IMR-90 (cell line): ENCODE measurements around the gene ATG7. TPM values are rescaled to one million over a fixed set of nuclear protein-coding genes. Genes with fewer than 3 reads are reported as not detected.

ENCODE experiments used
- ATAC-seq: fragments of 200-7000 bp; cut with Tn5 transposase; 2 replicates; pipeline ENCODE4 v1.9.1; 2020; ENCODE audit warnings: low read depth, mild to moderate bottlenecking, moderate library complexity
- BruUV-seq: library from RNA; stranded (reverse); fragments of 400-500 nt; replicated peaks from 2 replicates; lab custom pipeline; 2021; lab: Mats Ljungman, UMichigan
- CTCF ChIA-PET: fragments of 300-600 bp; formaldehyde crosslinking; extraction: SDS; loops from one replicate; lab custom pipeline; 2021; ENCODE audit warnings: antibody characterized with exemption; lab: Yijun Ruan, JAX
- POLR2A ChIA-PET: fragments of 300-600 bp; sonication (Branson Sonifier 250); formaldehyde crosslinking; loops from one replicate; lab custom pipeline; 2022; ENCODE audit warnings: antibody characterized with exemption; ENCODE audit not compliant: unreplicated experiment; lab: Charles Lee
- DNase-seq: peaks from one replicate; pipeline ENCODE4 v3.0.0; 2013
- H2AFZ ChIP-seq: replicated peaks from 2 replicates; pipeline ENCODE3; 2013; ENCODE audit warnings: low read length, mild to moderate bottlenecking; ENCODE audit not compliant: poor library complexity
- H2AK5ac ChIP-seq: 2 replicates; pipeline ENCODE4 v1.6.1; 2013; ENCODE audit warnings: low read depth, low read length, inconsistent platforms
- H2AK9ac ChIP-seq: replicated peaks from 2 replicates; pipeline ENCODE3; 2013; ENCODE audit warnings: mild to moderate bottlenecking, low read depth, low read length, moderate library complexity; ENCODE audit not compliant: poor library complexity
- H2BK120ac ChIP-seq: 2 replicates; pipeline ENCODE4 v1.6.1; 2013; ENCODE audit warnings: low read depth, low read length, inconsistent platforms
- H2BK15ac ChIP-seq: 3 replicates; pipeline ENCODE4 v1.6.1; 2013; ENCODE audit warnings: low read depth, low read length, inconsistent platforms
- H2BK20ac ChIP-seq: 2 replicates; pipeline ENCODE4 v1.6.1; 2013; ENCODE audit warnings: low read depth, mild to moderate bottlenecking, inconsistent platforms, low read length, moderate library complexity
- H2BK5ac ChIP-seq: 2 replicates; pipeline ENCODE4 v1.6.1; 2013; ENCODE audit warnings: mild to moderate bottlenecking, low read depth, low read length, inconsistent platforms; ENCODE audit not compliant: poor library complexity, severe bottlenecking
- H3K14ac ChIP-seq: replicated peaks from 2 replicates; pipeline ENCODE4 v1.6.1; 2013; ENCODE audit warnings: low read depth, low read length, inconsistent platforms
- H3K18ac ChIP-seq: 2 replicates; pipeline ENCODE4 v1.6.1; 2013; ENCODE audit warnings: low read depth, low read length, control low read depth
- H3K23ac ChIP-seq: 2 replicates; pipeline ENCODE4 v1.6.1; 2013; ENCODE audit warnings: low read depth, low read length, inconsistent platforms
- H3K27ac ChIP-seq: 2 replicates; pipeline ENCODE4 v1.5.1; 2013; ENCODE audit warnings: mild to moderate bottlenecking, control low read depth, low read length; ENCODE audit not compliant: insufficient read depth
- H3K27me3 ChIP-seq: 2 replicates; pipeline ENCODE4 v1.6.1; 2013; ENCODE audit warnings: low read length; ENCODE audit not compliant: control insufficient read depth, insufficient read depth
- H3K36me3 ChIP-seq: 2 replicates; pipeline ENCODE4 v1.6.1; 2013; ENCODE audit warnings: low read length, mixed read lengths; ENCODE audit not compliant: control insufficient read depth, insufficient read depth
- H3K4ac ChIP-seq: 2 replicates; pipeline ENCODE4 v1.6.1; 2013; ENCODE audit warnings: low read depth, low read length, inconsistent platforms
- H3K4me1 ChIP-seq: 2 replicates; pipeline ENCODE4 v1.6.1; 2013; ENCODE audit warnings: low read length, mixed read lengths; ENCODE audit not compliant: control insufficient read depth, insufficient read depth
- H3K4me2 ChIP-seq: 2 replicates; pipeline ENCODE4 v1.6.1; 2013; ENCODE audit warnings: low read depth, mild to moderate bottlenecking, control low read depth, low read length, moderate library complexity
- H3K4me3 ChIP-seq: 2 replicates; pipeline ENCODE4 v1.5.1; 2013; ENCODE audit warnings: low read depth, mild to moderate bottlenecking, control low read depth, low read length, moderate library complexity; ENCODE audit not compliant: insufficient read depth
- H3K56ac ChIP-seq: 2 replicates; pipeline ENCODE4 v1.6.1; 2013; ENCODE audit warnings: low read length, inconsistent platforms; ENCODE audit not compliant: insufficient read depth; ENCODE audit errors: extremely low read depth
- H3K79me1 ChIP-seq, 2 experiments: 2 replicates each; pipeline ENCODE4 v1.6.1; 2013; ENCODE audit warnings: low read length in 2 of 2, inconsistent platforms in 1 of 2, low read depth in 1 of 2
- H3K9ac ChIP-seq: 2 replicates; pipeline ENCODE4 v1.6.1; 2013; ENCODE audit warnings: low read depth, low read length, control low read depth
- H3K9me1 ChIP-seq: 2 replicates; pipeline ENCODE4 v1.6.1; 2013; ENCODE audit warnings: low read length, inconsistent platforms; ENCODE audit not compliant: insufficient read depth
- H3K9me3 ChIP-seq: 2 replicates; pipeline ENCODE4 v1.6.1; 2013; ENCODE audit warnings: low read length; ENCODE audit not compliant: control insufficient read depth, insufficient read depth
- H4K20me1 ChIP-seq: 2 replicates; pipeline ENCODE4 v1.6.1; 2013; ENCODE audit warnings: low read length, inconsistent platforms; ENCODE audit not compliant: insufficient read depth
- H4K5ac ChIP-seq: 2 replicates; pipeline ENCODE4 v1.6.1; 2013; ENCODE audit warnings: mild to moderate bottlenecking, low read depth, low read length, control low read depth
- H4K8ac ChIP-seq, 2 experiments: 2 replicates each; pipeline ENCODE4 v1.6.1; 2013; ENCODE audit warnings: low read depth in 2 of 2, low read length in 2 of 2, control low read depth in 1 of 2, inconsistent platforms in 1 of 2
- H4K91ac ChIP-seq: 2 replicates; pipeline ENCODE4 v1.6.1; 2013; ENCODE audit warnings: low read depth, low read length, inconsistent platforms; ENCODE audit not compliant: insufficient read depth
- CEBPB ChIP-seq: IDR thresholded peaks from 2 replicates; pipeline ENCODE4 v1.6.1; 2012; ENCODE audit warnings: low read depth, low read length, improper control_type of control experiment
- CHD1 ChIP-seq: IDR thresholded peaks from 2 replicates; pipeline ENCODE4 v1.6.1; 2012; ENCODE audit warnings: low read depth, low read length, improper control_type of control experiment
- CTCF ChIP-seq: conservative IDR thresholded peaks from 2 replicates; pipeline ENCODE4 v1.5.1; 2012; ENCODE audit warnings: mild to moderate bottlenecking, low read depth, low read length, improper control_type of control experiment
- FOS ChIP-seq: fragments of 150-350 bp; IDR thresholded peaks from 2 replicates; pipeline ENCODE4 v1.6.1; 2016; ENCODE audit warnings: low read depth, low read length
- MAFK ChIP-seq: IDR thresholded peaks from 2 replicates; pipeline ENCODE4 v1.6.1; 2012; ENCODE audit warnings: low read depth, low read length, improper control_type of control experiment
- MAZ ChIP-seq: IDR thresholded peaks from 2 replicates; pipeline ENCODE4 v1.6.1; 2012; ENCODE audit warnings: low read depth, mild to moderate bottlenecking, low read length, improper control_type of control experiment, moderate library complexity, borderline replicate concordance
- NFE2L2 ChIP-seq: fragments of 150-350 bp; IDR thresholded peaks from 2 replicates; pipeline ENCODE4 v1.6.1; 2016; ENCODE audit warnings: low read depth, mild to moderate bottlenecking, low read length
- RAD21 ChIP-seq: IDR thresholded peaks from 2 replicates; pipeline ENCODE4 v1.6.1; 2012; ENCODE audit warnings: low read length, improper control_type of control experiment
- SMC3 ChIP-seq: fragments of 150-350 bp; IDR thresholded peaks from 2 replicates; pipeline ENCODE4 v1.6.1; 2016; ENCODE audit warnings: low read depth, mild to moderate bottlenecking, antibody characterized with exemption, low read length, moderate library complexity
- USF2 ChIP-seq: fragments of 150-350 bp; IDR thresholded peaks from 2 replicates; pipeline ENCODE4 v1.6.1; 2017; ENCODE audit warnings: mild to moderate bottlenecking, antibody characterized with exemption, low read length, low read depth
- dilution Hi-C: fragments of 300-500 bp; cut with HindIII; formaldehyde crosslinking; loops from one replicate; pipeline ENCODE4 v1.14.3; 2018; ENCODE audit warnings: low sequenced_read_pairs; ENCODE audit not compliant: unreplicated experiment
- in situ Hi-C: fragments of 300-500 bp; cut with MboI; formaldehyde crosslinking; loops from 3 replicates; pipeline ENCODE4 v1.14.3; 2019; ENCODE audit warnings: low sequenced_read_pairs, inconsistent platforms, mixed read lengths
- intact Hi-C: fragments of 100-400 bp; cut with micrococcal nuclease; formaldehyde crosslinking; loops from 2 replicates; pipeline ENCODE4 v1.10.0; 2022
- polyA plus RNA-seq, 3 experiments: library from polyadenylated mRNA; depleted of rRNA; stranded (reverse); fragments of >200 nt; gene quantifications; 2 replicates each; pipeline ENCODE4 v1.2.3, GENCODE V29; 2012; ENCODE audit warnings: low replicate concordance in 1 of 3
- total RNA-seq: library from RNA; depleted of rRNA; stranded (reverse); fragments of >200 nt; gene quantifications from 2 replicates; pipeline ENCODE4 v1.2.3, GENCODE V29; 2012

Gene ATG7
- total and polyA plus RNA-seq, 2 of the 4 experiments (the other 2 are of a cell fraction): 15.6 to 51.4 TPM

- H3K36me3 ChIP-seq: peaks cover 21% of the 10 kb centered on the region
- ATAC-seq (no peak), DNase-seq (no peak)
- H2AFZ ChIP-seq: no peak overlapping the region
- no peak overlapping the region for H3K18ac ChIP-seq
- H4K5ac ChIP-seq: no peak overlapping the region
- H4K91ac ChIP-seq: no peak overlapping the region
- no peak overlapping the region for H2AK5ac ChIP-seq
- dilution Hi-C loops (no loop called here), intact Hi-C loops (no loop called here), in situ Hi-C loops (no loop called here)
- H3K4me3 ChIP-seq: no peak overlapping the region
- H2BK15ac ChIP-seq: no peak overlapping the region
- H4K20me1 ChIP-seq: no peaks in the 10 kb centered on the region
- no peak overlapping the region for H2AK9ac ChIP-seq
- H3K27ac ChIP-seq: no peak overlapping the region
- POLR2A ChIA-PET: interaction anchor here (0.6 kb wide), 1 partner anchor 88 kb away, joined by 3 read pairs; no protein-coding TSS in a partner anchor
- H2BK5ac ChIP-seq: no peak overlapping the region
- BruUV-seq: no TSS peak
- H3K79me1 ChIP-seq: peaks cover 14 to 40% of the 10 kb centered on the region in 2 experiments
- no peaks in the 10 kb centered on the region for H3K9me3 ChIP-seq
- no peak overlapping the region for H3K23ac ChIP-seq
- peaks cover 11% of the 10 kb centered on the region; the same call in 1 of the 2 replicates for H3K9me1 ChIP-seq
- no peaks in the 10 kb centered on the region for H3K27me3 ChIP-seq
- H3K4me2 ChIP-seq: no peak overlapping the region
- H3K9ac ChIP-seq: no peak overlapping the region
- no peak overlapping the region for H3K4ac ChIP-seq
- no peak overlapping the region for H2BK120ac ChIP-seq
- no peak overlapping the region for H4K8ac ChIP-seq
- no peak overlapping the region for H3K14ac ChIP-seq
- no peak overlapping the region for H3K56ac ChIP-seq
- no peak overlapping the region for H2BK20ac ChIP-seq
- H3K4me1 ChIP-seq: peaks cover 5% of the 10 kb centered on the region; the same call in 1 of the 2 replicates
- TF ChIP-seq MAZ (no peak), CEBPB (no peak), CHD1 (no peak), SMC3 (no peak), FOS (no peak), RAD21 (no peak), USF2 (no peak), CTCF (no peak), MAFK (no peak), NFE2L2 (no peak)
- CTCF ChIA-PET: no interaction called here
Observed at GRCh38 chr3:11302444-11302843, 30.2 kb downstream of the ATG7 start.
